ENCODE results near the gene PGBD1.

The PGBD1 gene

GRCh38 chr6:28340310-28341095 is 59.1 kb downstream of the PGBD1 start:
- Histone ChIP-seq H3K27me3 (ENCODE audit: control insufficient read depth, insufficient read depth, low read length) (no peaks in the 10 kb centered on the region), H3K4me3 (ENCODE audit: low read length) (no peak overlapping the region), H3K9me3 (ENCODE audit: control insufficient read depth, low read length) (no peaks in the 10 kb centered on the region), H3K9ac (ENCODE audit: low read length) (no peak overlapping the region), H3K36me3 (ENCODE audit: control insufficient read depth, insufficient read depth, low read length) (no peaks in the 10 kb centered on the region), H3K4me1 (ENCODE audit: control insufficient read depth, insufficient read depth, low read length) (peaks cover 9% of the 10 kb centered on the region)

DNA sequence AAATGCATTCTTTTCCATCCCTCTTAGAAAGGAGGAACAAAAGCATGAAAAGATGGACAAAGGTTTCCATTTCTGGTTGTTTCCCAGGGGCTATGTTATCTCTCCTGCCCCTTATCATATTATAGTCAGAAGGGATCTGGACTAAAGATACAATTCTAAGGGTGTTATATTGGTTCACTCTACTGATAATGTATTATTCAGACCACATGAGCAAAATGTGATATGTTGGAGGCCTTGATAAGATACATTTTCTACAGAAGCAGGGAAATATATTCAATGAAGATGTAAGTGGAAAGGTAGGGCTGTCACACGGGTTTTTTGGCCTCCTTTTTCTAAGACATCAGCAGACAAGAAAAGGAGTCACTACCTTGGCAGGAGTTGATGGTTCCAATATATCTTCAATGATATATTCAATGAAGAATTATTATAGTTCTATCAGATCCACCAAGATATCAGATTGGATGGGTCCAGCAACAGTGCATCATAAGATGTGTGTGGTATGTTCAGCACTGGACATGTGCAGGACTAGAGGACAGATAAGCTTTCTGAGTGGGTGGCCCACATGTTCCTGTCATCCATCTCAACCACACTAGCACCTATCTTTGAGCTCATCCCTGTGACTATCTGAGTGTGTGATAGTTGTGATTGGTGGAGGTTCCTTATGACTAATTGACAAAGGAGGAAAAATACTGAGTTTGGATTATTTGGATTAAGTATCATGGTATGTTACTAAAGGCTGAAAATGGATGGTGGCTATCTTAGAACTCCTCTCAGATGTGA is 62.7 kb downstream of the PGBD1 start:
- Histone ChIP-seq H3K4me3 (ENCODE audit: low read length) (no peak overlapping the region), H3K36me3 (ENCODE audit: control insufficient read depth, insufficient read depth, low read length) (no peaks in the 10 kb centered on the region), H3K9ac (ENCODE audit: low read length) (no peak overlapping the region), H3K9me3 (ENCODE audit: control insufficient read depth, low read length) (no peaks in the 10 kb centered on the region), H3K27me3 (ENCODE audit: control insufficient read depth, insufficient read depth, low read length) (no peaks in the 10 kb centered on the region), H3K4me1 (ENCODE audit: control insufficient read depth, insufficient read depth, low read length) (no peaks in the 10 kb centered on the region)

DNA sequence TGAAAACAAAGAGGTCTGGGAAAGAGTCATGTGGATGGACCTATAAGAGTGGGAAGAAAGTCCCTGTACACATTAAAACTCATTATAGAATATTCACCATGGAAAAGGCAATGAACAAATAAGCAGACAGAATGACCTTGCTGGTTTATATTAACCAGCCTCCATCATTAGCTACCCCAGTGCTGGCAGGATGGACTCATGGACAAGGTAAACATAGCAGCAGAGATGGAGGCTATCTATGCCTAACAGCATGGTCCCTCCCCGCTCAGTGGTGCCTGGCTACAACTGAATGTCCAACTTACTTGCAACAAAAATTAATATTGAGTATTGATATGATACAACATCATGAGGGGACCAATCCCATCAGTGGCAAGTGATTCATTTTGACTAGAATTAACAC is 63.8 kb downstream of the PGBD1 start:
- H3K9ac ChIP-seq (ENCODE audit: low read length), result no peak overlapping the region
- H3K9me3 ChIP-seq (ENCODE audit: control insufficient read depth, low read length), result no peaks in the 10 kb centered on the region
- H3K27me3 ChIP-seq (ENCODE audit: control insufficient read depth, insufficient read depth, low read length), result no peaks in the 10 kb centered on the region
- H3K4me1 ChIP-seq (ENCODE audit: control insufficient read depth, insufficient read depth, low read length), result no peaks in the 10 kb centered on the region
- no peak overlapping the region for H3K4me3 ChIP-seq (ENCODE audit: low read length)
- no peaks in the 10 kb centered on the region for H3K36me3 ChIP-seq (ENCODE audit: control insufficient read depth, insufficient read depth, low read length)

DNA sequence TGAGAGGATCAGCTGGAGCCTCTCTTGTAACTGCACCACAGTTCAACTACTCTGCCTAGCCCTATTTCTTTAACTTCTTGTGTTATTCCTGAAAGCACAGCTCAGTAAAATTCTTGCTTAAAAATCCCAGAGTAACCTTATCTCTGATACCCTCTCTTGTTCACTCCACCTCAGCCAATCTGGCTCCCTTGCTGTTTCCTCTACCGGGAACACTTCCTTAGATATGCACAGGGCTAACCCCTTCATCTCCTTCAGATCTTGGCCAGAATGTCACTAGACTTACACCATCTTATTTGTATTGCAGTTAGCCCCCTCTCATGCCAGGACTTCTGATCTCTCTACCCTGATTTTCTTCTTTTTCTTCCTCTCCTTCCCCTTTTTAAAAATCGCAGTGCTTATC is 65.7 kb downstream of the PGBD1 start:
- H3K9ac ChIP-seq (ENCODE audit: low read length), result no peak overlapping the region
- no peaks in the 10 kb centered on the region for H3K27me3 ChIP-seq (ENCODE audit: control insufficient read depth, insufficient read depth, low read length)
- H3K4me3 ChIP-seq (ENCODE audit: low read length), result no peak overlapping the region
- no peaks in the 10 kb centered on the region for H3K36me3 ChIP-seq (ENCODE audit: control insufficient read depth, insufficient read depth, low read length)
- H3K4me1 ChIP-seq (ENCODE audit: control insufficient read depth, insufficient read depth, low read length), result peaks cover 3% of the 10 kb centered on the region
- H3K9me3 ChIP-seq (ENCODE audit: control insufficient read depth, low read length), result no peaks in the 10 kb centered on the region

GRCh38 chr6:28349344-28349891 is 68.0 kb downstream of the PGBD1 start:
- H3K27me3 ChIP-seq (ENCODE audit: control insufficient read depth, insufficient read depth, low read length), result no peaks in the 10 kb centered on the region
- peak overlapping the region; percentile 79 for H3K4me3 ChIP-seq (ENCODE audit: low read length)
- H3K4me1 ChIP-seq (ENCODE audit: control insufficient read depth, insufficient read depth, low read length), result peaks cover 12% of the 10 kb centered on the region
- peak overlapping the region; percentile 79 for H3K9ac ChIP-seq (ENCODE audit: low read length)
- H3K36me3 ChIP-seq (ENCODE audit: control insufficient read depth, insufficient read depth, low read length), result no peaks in the 10 kb centered on the region
- H3K9me3 ChIP-seq (ENCODE audit: control insufficient read depth, low read length), result no peaks in the 10 kb centered on the region

DNA sequence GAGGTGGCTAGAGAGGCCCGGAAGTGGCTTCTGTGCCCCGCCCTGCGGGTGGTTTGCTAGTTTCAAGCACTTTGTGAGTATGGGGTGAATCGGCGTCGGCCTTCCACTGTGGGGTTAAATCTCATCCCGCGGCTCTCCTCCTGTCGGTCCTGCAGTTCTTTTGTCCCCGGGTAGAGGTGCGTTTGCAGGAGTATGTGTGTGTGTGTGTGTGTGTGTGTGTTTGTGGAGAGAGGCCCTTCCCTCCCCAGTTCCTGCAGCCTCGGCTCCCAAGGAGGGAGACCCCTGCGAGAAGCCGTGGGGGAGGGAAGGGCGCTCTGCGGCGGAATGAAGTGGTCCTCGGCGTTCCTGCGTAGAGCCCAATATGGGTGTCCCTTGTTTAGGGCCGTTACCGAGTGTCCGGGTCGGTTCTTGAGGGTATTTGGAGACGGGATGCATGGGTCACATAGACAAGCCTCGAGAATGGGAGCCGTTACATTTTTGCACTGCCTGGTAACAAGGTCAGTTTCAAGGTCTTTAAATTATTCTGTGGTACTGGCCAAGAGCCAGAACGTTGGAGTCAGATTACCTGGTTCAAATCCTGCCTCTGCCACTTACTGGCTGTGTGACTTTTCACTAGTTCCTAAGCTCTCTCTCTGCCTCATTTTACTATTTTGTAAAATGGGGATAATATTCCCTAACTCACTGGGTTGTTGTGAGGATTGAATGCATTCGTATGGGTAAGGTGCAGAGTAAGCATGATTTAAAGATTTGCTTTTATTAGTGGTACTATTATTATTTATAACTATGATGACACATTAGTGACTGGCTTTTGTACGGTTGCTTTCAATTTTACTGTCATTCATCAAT is 68.7 kb downstream of the PGBD1 start, which contains the start of gene ZKSCAN3:
TSS of gene ZKSCAN3 (plus strand) at position 56 of the 846 bp plus-strand sequence. CDS start 9,640 bp downstream, outside the sequence.
- H3K4me3 ChIP-seq (ENCODE audit: low read length), result peak within 1 kb of the TSS; percentile 79
- H3K27me3 ChIP-seq (ENCODE audit: control insufficient read depth, insufficient read depth, low read length), result no peaks in the 10 kb centered on the region
- H3K9me3 ChIP-seq (ENCODE audit: control insufficient read depth, low read length), result no peaks in the 10 kb centered on the region
- H3K4me1 ChIP-seq (ENCODE audit: control insufficient read depth, insufficient read depth, low read length), result peaks cover 19% of the 10 kb centered on the region
- no peaks in the 10 kb centered on the region for H3K36me3 ChIP-seq (ENCODE audit: control insufficient read depth, insufficient read depth, low read length)
- H3K9ac ChIP-seq (ENCODE audit: low read length), result peak within 1 kb of the TSS; percentile 79

DNA sequence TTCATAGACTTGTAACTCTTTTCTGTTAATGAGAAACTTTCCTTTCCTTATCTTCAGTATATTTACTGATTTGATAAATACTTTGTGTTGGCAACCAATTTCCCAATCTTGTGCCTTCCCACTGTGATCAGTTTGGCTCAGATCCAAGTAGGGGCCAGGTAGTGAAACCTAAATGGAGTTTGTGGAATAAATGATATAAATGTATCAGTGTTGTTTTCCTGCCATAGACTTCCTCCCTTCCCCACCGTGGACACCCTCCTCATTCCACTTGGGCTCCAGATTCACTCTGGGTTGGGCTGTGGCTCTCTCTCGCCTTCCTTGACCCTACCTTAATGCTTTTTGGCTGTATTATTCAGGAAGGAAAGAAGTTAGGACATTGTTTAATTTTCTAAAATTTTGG is 69.7 kb downstream of the PGBD1 start:
- Histone ChIP-seq H3K4me3 (ENCODE audit: low read length) (no peak overlapping the region), H3K36me3 (ENCODE audit: control insufficient read depth, insufficient read depth, low read length) (no peaks in the 10 kb centered on the region), H3K9me3 (ENCODE audit: control insufficient read depth, low read length) (no peaks in the 10 kb centered on the region), H3K4me1 (ENCODE audit: control insufficient read depth, insufficient read depth, low read length) (peaks cover 26% of the 10 kb centered on the region), H3K9ac (ENCODE audit: low read length) (peak overlapping the region; percentile 79), H3K27me3 (ENCODE audit: control insufficient read depth, insufficient read depth, low read length) (no peaks in the 10 kb centered on the region)

DNA sequence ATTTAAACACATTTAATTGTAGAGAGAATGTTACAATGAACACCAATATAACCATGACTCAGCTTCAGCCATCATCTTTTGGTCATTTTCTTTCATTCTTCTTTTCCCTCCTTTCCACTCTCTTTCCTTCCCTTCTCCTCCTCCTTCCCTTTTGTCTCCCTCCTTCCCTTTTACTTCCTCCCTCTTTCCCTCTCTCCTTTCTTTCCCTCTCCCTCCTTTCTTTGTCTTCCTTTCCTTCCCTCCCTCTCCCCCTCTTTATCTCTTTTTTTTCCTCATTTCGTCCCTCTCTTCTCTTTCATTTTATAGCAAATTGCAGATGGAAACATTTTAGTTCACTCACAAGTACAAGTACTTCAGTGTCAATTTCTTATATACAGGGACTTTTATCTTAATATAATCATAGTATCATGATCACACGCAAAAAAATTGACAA is 70.1 kb downstream of the PGBD1 start:
- Histone ChIP-seq H3K9ac (ENCODE audit: low read length) (no peak overlapping the region), H3K4me1 (ENCODE audit: control insufficient read depth, insufficient read depth, low read length) (peaks cover 30% of the 10 kb centered on the region), H3K4me3 (ENCODE audit: low read length) (no peak overlapping the region), H3K27me3 (ENCODE audit: control insufficient read depth, insufficient read depth, low read length) (no peaks in the 10 kb centered on the region), H3K9me3 (ENCODE audit: control insufficient read depth, low read length) (no peaks in the 10 kb centered on the region), H3K36me3 (ENCODE audit: control insufficient read depth, insufficient read depth, low read length) (no peaks in the 10 kb centered on the region)
